HG03432 (cell line): ENCODE measurements around the gene POLA2.

Experiments used
- ATAC-seq: cut with Tn5 transposase; IDR thresholded peaks from one replicate; pipeline ENCODE4 v1.9.1; 2021; ENCODE audit warnings: mild to moderate bottlenecking, moderate library complexity; ENCODE audit not compliant: unreplicated experiment

Gene POLA2

GRCh38 chr11:65280646-65281045, 18.9 kb downstream of the POLA2 start:
- ATAC-seq: no peak

GRCh38 chr11:65286686-65287085, 24.9 kb downstream of the POLA2 start:
- ATAC-seq: no peak

- no peak for ATAC-seq
Observed at GRCh38 chr11:65287601-65288000, 25.8 kb downstream of the POLA2 start.

- ATAC-seq: no peak
Observed at GRCh38 chr11:65288706-65289536, 27.2 kb downstream of the POLA2 start.

- no peak for ATAC-seq
Observed at GRCh38 chr11:65290448-65291165, 28.8 kb downstream of the POLA2 start.

GRCh38 chr11:65291613-65292012, 29.9 kb downstream of the POLA2 start:
- no peak for ATAC-seq

- no peak for ATAC-seq
Observed at GRCh38 chr11:65292890-65293289, 31.1 kb downstream of the POLA2 start.

- ATAC-seq: no peak
Observed at GRCh38 chr11:65293909-65294381, 32.2 kb downstream of the POLA2 start.

- ATAC-seq: no peak
Observed at GRCh38 chr11:65295001-65295400, 33.2 kb downstream of the POLA2 start.

GRCh38 chr11:65295571-65296341, 34.0 kb downstream of the POLA2 start:
- ATAC-seq: no peak

- ATAC-seq: no peak
Observed at GRCh38 chr11:65297026-65297672, 35.4 kb downstream of the POLA2 start.

GRCh38 chr11:65298131-65298535, 36.4 kb downstream of the POLA2 start:
- ATAC-seq: no peak

GRCh38 chr11:65298655-65299179, 37.0 kb downstream of the POLA2 start:
- no peak for ATAC-seq

GRCh38 chr11:65300621-65301275, 39.0 kb downstream of the POLA2 start:
- ATAC-seq: no peak

GRCh38 chr11:65301491-65302329, 39.9 kb downstream of the POLA2 start:
- ATAC-seq: no peak

- no peak for ATAC-seq
Observed at GRCh38 chr11:65303555-65303954, 41.8 kb downstream of the POLA2 start.

- ATAC-seq: no peak
Observed at GRCh38 chr11:65304110-65304509, 42.3 kb downstream of the POLA2 start.

- ATAC-seq: no peak
Observed at GRCh38 chr11:65304613-65305012, 42.9 kb downstream of the POLA2 start.
